GM19463 (cell line): ENCODE data around the gene PDE3B.
A peak's percentile ranks its signal among the peaks of the same experiment; 100 is the strongest.
"Not testable (repeated sequence)": the region's sequence is repeated elsewhere in the genome, so short reads cannot be mapped to it uniquely, and the experiment has no call there.

Experiments used
- ATAC-seq: cut with Tn5 transposase; IDR thresholded peaks from one replicate; pipeline ENCODE4 v1.9.1; 2021; ENCODE audit warnings: mild to moderate bottlenecking, moderate library complexity; ENCODE audit not compliant: unreplicated experiment

PDE3B gene

GRCh38 chr11:14638561-14638960 is 5.0 kb upstream of the PDE3B start:
- no peak for ATAC-seq

GRCh38 chr11:14641801-14642200 is 1.8 kb upstream of the PDE3B start:
- no peak for ATAC-seq

GRCh38 chr11:14642453-14642852 is 1.2 kb upstream of the PDE3B start:
- ATAC-seq, result no peak

DNA sequence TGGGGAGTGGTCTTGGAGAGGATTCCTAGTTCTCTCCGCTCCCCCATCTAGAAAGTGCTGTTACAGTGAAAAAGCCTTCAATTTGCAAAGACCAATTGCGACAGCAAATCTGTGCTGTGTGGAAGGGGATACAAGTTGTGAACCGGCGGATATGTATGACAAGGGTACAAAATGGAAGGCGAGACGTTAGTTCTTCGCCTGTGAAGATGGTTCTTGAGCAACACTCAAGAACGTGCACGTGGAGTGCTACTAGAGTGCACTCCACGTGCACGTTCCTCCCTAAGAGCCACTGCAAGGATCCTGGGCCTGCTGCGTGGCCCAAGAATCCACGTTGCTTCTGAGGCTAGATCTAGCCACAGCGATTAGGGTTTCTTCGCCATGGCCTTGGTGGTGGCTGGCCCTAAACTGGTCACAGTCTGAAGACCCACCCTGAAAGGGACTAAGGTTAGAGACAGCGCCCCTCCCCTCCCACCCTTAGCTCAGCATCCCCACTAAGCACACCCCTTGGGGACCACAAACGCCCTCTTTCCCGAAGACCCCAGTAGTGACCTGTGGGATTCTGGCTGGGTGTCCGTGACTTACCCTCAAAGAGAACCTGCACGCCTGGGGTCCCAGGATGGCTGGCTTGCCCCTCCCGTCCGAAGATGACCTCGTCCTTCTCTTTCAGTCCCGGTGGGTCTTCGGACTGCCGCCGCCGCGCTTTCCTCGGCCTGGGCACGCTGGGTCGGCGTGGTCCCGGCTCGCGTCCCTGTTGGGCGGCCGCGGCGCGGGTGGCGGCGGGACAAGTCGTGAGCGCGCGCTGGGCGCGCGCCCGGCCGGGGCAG is 519 bp upstream of the PDE3B start:
- no peak for ATAC-seq

- peak; percentile 50 for ATAC-seq
Measured at GRCh38 chr11:14644226-14645014, 816 bp downstream of the PDE3B start.

GRCh38 chr11:14645015-14645912 is 1.7 kb downstream of the PDE3B start:
- no peak for ATAC-seq

DNA sequence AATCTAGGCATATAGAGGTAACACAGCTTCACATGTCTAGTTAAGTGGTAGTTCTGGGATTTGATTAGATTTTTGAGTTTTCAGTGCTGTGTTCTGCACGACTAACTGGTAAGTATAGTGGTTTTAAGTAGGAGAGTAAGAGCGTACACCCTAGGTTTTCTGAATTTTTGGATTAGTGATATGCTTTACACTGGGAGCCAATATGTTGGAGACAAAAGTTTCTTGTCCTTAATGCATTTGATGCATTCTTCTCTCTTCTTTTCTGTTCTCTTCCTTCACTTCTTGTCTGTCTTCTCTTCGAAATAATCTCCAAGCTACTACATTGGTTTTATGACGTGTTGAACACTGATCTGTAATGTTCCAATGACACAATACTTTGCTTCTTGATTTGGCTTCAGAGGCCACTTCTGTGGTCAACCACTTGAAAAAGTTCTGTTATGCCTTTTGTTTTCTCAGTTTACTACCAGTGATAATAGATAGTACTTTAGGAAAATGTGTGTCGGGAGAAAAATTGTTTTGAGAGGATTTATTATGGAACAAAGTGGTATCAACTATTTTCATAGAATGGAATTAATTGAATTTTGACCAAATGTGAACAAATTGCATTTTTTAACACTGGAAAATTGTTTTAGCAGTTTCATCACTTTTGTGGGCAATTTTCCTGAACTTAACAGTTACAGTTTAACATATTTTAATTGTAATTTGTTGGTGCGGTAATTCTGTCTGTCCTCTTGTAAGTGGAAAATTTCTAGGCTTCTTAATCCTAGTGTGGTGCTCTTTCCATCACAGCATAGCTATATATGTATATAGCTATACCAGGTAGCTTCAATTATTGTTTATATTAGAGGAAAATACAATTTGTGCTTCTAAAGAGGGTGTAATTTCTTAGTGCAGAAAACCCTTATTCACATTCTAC is 2.6 kb downstream of the PDE3B start:
- no peak for ATAC-seq

DNA sequence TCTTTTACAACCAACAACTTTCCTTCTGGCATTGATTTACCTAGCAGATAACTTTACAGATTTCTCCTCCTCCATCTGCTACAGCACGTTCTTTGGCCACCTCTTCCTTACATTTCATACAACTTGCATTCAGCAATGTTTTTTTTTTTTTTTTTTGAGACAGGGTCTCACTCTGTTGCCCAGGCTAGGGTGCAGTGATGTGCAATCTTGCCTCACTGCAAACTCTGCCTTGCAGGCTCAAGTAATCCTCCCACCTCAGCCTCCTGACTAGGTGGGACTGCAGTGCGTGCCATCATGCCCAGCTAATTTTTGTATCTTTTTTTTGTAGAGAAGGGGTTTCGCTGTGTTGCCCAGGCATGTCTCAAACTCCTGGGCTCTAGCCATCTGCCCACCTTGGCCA is 6.5 kb downstream of the PDE3B start:
- no peak for ATAC-seq

GRCh38 chr11:14653090-14653489 is 9.5 kb downstream of the PDE3B start:
- no peak for ATAC-seq

- no peak for ATAC-seq
Measured at GRCh38 chr11:14655435-14655834, 11.8 kb downstream of the PDE3B start.

GRCh38 chr11:14656536-14657457 is 13.2 kb downstream of the PDE3B start:
- ATAC-seq, result no peak

- ATAC-seq, result no peak
Measured at GRCh38 chr11:14657841-14658240, 14.2 kb downstream of the PDE3B start.

DNA sequence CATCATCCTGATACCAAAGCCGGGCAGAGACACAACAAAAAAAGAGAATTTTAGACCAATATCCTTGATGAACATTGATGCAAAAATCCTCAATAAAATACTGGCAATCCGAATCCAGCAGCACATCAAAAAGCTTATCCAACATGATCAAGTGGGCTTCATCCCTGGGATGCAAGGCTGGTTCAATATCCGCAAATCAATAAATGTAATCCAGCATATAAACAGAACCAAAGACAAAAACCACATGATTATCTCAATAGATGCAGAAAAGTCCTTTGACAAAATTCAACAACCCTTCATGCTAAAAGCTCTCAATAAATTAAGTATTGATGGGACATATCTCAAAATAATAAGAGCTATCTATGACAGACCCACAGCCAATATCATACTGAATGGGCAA is 21.3 kb downstream of the PDE3B start:
- not testable (repeated sequence) for ATAC-seq

- ATAC-seq, result not testable (repeated sequence)
Measured at GRCh38 chr11:14667329-14667728, 23.7 kb downstream of the PDE3B start.

DNA sequence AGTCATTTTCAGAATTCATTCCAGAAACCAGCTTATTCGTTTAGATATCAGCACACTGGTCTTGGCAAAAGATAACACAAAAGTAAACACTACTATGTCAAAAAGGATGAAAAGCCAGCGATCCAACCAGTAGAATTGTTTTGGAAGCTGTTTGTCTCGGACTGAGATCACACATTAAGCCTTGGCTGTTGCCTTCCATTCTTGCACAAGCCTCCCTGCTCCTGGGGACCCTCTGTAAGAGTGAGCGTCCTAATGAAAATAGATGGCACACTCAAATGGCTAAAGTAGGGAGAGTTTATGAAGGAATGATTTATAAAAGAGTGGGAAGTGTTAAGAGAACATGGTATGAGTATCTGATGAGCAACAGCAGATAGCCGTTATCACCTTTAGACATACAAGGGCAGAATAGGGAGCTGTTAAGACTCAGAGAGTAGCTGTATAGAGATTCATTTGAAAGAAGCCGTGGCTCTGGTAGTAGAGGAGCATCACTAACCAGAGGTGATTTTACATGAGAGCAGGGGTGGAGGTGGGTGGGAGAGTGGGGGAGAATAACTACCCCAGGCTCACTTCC is 25.2 kb downstream of the PDE3B start:
- ATAC-seq, result no peak

GRCh38 chr11:14669499-14669898 is 25.9 kb downstream of the PDE3B start:
- no peak for ATAC-seq

- no peak for ATAC-seq
Measured at GRCh38 chr11:14669958-14670357, 26.4 kb downstream of the PDE3B start.

DNA sequence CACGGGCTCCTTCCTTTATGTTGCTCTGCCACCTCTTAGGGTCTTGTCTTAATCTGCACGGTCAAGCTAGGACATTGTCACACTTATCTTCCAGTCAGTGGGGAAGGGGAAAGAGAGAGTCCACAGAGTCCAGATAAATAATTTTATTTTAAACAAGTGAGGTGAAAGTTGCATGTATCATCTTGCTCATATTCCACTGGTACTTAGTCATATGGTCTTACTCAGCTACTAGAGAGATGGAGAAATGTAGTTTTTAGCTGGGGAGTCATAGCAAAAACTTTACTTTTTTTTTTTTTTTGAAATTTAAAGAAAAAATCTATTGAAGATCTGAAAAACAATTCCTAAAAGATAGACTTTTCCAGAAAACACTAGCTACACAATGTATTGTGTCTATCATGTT is 29.0 kb downstream of the PDE3B start:
- ATAC-seq, result no peak

GRCh38 chr11:14673421-14673820 is 29.8 kb downstream of the PDE3B start:
- ATAC-seq, result no peak
